DMS53 treated with DMSO at 0.1 percent for 48 hours (cell line): ENCODE data around the gene CYB5B.

Experiments used
- DNase-seq: peaks from one replicate; lab custom pipeline; 2025; ENCODE audit not compliant: unreplicated experiment; lab: John Stamatoyannopoulos, UW

Gene CYB5B

GRCh38 chr16:69483611-69484010, 59.2 kb downstream of the CYB5B start:
- no peak for DNase-seq

- DNase-seq = no peak
Observed at GRCh38 chr16:69485361-69485760, 60.9 kb downstream of the CYB5B start.

- no peak for DNase-seq
Observed at GRCh38 chr16:69485816-69486215, 61.4 kb downstream of the CYB5B start.

- no peak for DNase-seq
Observed at GRCh38 chr16:69486272-69486671, 61.9 kb downstream of the CYB5B start.

- no peak for DNase-seq
Observed at GRCh38 chr16:69486724-69487123, 62.3 kb downstream of the CYB5B start.

GRCh38 chr16:69490707-69491324, 66.4 kb downstream of the CYB5B start:
- DNase-seq = no peak

GRCh38 chr16:69494991-69495392, 70.6 kb downstream of the CYB5B start:
- peak; percentile 1 for DNase-seq

GRCh38 chr16:69495821-69496220, 71.4 kb downstream of the CYB5B start:
- no peak for DNase-seq

- no peak for DNase-seq
Observed at GRCh38 chr16:69496376-69496775, 72.0 kb downstream of the CYB5B start.

- DNase-seq = no peak
Observed at GRCh38 chr16:69496896-69497295, 72.5 kb downstream of the CYB5B start.

- no peak for DNase-seq
Observed at GRCh38 chr16:69497876-69498596, 73.6 kb downstream of the CYB5B start.

GRCh38 chr16:69498926-69499325, 74.5 kb downstream of the CYB5B start:
- no peak for DNase-seq

- no peak for DNase-seq
Observed at GRCh38 chr16:69499541-69500230, 75.3 kb downstream of the CYB5B start.

GRCh38 chr16:69500496-69500895, 76.1 kb downstream of the CYB5B start:
- no peak for DNase-seq

GRCh38 chr16:69501956-69502745, 77.7 kb downstream of the CYB5B start:
- DNase-seq = no peak

- DNase-seq = no peak
Observed at GRCh38 chr16:69503244-69503643, 78.8 kb downstream of the CYB5B start.

GRCh38 chr16:69508033-69508755, 83.8 kb downstream of the CYB5B start:
- no peak for DNase-seq

- no peak for DNase-seq
Observed at GRCh38 chr16:69509125-69509524, 84.7 kb downstream of the CYB5B start.

GRCh38 chr16:69511651-69512050, 87.2 kb downstream of the CYB5B start:
- DNase-seq = no peak

GRCh38 chr16:69513180-69513966, 89.0 kb downstream of the CYB5B start:
- DNase-seq = no peak
